GM18867 (cell line): Measurements from ENCODE around the gene ZNF25.
"Not testable (repeated sequence)": the region's sequence is repeated elsewhere in the genome, so short reads cannot be mapped to it uniquely, and the experiment has no call there.

Experiments
- ATAC-seq: cut with Tn5 transposase; IDR thresholded peaks from one replicate; pipeline ENCODE4 v1.9.1; 2021; ENCODE audit warnings: mild to moderate bottlenecking, moderate library complexity; ENCODE audit not compliant: unreplicated experiment

Gene ZNF25

DNA sequence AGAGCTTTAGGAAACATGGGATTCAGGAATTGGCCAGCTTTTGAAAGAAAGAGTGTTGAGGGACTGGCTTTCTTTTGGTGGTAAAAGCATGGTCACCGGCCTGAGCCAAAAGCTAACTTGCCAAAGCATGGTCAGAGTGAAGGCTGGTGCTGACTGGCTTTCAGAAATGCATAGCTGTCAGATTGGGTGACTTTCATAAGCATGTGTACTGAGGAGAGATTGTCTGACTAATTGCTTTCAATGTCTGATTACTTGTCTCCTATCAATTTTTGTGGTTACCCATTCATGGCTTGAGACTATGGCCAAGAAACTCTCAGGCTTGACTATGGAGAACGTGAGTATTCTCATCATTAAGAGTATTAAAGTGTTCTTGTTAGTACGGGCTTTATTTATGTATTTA lies 28.2 kb downstream of the ZNF25 start:
- no peak for ATAC-seq

DNA sequence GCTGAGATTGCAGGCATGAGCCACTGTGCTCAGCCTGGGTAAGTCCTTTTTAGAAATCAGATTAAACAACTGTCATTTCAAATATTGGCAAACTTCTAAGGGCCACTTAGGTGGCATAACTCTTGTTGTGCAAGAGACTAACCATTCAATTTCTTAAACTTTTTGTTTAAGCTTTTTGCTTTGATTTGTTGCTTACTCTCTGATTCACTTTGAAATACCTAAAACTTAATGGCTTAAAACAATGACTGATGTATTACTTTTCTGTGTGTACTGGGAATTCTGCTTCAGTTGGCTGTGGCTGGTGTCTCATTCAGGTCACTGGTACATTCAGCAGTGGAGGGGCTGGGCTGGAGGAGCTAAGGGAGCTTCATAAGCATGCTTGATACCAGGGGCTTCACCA lies 28.9 kb downstream of the ZNF25 start:
- ATAC-seq, result no peak

DNA sequence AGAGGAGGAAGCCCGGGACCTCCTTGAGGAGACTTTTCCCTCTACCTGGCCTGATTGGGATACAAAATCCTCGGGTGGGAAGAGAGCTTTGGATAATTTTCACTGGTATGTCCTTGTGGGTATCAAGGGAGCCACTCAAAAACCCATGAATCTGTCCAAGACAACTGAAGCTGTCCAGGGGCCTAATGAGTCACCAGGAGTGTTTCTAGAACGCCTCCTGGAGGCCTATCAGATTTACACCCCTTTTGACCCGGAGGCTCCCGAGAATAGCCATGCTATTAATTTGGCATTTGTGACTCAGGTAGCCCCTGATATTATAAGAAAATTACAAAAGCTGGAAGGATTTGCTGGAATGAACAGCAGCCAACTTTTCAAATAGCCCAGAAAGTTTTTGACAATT lies 38.6 kb downstream of the ZNF25 start:
- ATAC-seq, result no peak

DNA sequence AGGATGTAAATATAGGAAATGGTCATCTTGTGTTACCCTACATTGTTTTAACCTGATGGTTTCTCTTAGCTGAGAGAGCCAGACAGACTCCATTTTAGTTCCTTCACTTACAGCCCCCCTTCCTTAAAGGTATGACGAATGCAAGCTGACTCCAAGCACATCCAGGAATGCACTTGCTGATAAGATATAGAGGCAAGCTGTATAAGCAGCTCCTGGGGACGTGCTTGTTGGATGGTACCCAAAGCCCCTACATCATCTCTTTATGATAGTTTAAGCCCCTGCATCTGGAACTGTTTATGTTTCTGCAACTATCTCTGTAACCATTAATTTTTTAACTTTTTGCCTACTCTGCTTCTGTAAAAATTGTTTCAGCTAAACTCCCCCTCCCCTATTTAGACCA lies 41.7 kb downstream of the ZNF25 start:
- ATAC-seq, result no peak

DNA sequence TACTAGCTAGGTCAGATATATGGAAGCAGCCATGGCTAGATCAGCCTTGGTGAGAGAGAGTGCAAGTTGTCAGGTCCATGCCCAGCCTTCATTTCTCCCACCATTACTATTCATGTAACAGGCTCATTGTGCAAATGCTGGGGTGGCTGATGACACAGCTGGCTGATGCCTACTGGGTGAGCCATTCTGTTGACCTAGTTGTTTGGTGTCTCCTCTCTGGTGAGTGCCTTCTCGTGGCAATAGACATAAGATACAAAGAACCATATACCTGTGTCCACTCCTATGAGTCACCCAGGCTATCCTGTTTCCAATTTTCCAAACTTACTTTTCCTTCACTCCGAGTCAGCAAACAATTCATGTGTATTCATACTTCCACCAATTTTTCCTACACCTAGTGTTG lies 46.0 kb downstream of the ZNF25 start:
- ATAC-seq, result no peak

DNA sequence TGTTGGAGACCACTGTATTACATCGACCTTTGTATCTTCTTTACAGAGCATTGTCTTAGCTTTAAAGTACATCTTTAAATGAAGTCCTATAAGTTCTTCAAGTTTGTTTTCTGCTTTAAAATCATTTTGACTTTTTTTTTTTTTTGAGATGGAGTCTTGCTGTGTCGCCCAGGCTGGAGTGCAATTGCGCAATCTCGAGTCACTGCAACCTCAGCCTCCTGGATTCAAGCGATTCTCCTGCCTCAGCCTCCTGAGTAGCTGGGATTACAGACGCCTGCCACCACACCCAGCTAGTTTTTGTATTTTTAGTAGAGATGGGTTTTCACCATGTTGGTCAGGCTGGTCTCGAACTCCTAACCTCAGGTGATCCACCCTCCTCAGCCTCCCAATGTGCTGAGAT lies 68.3 kb downstream of the ZNF25 start:
- not testable (repeated sequence) for ATAC-seq

DNA sequence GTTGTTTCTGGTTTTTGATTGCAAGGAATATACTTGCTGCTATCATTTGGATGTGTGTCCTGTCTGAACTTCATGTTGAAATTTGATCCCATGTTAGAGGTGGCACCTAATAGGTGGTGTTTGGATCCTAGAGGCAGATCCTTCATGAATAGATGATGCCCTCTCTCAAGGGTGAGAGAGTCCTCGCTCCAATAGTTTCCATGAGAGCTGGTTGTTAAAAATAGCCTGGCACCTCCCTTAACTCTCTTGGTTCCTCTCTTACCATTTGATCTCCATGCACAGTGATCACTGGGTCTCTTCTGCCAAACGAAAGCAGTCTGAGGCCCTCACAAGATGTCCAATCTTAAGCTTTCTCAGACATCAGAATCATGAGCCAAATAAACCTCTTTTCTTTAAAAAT lies 70.1 kb downstream of the ZNF25 start:
- no peak for ATAC-seq
